IPS-18c (cell line): ENCODE data around the gene CARD11.

Experiments
- H3K4me3 ChIP-seq: 2 replicates; pipeline ENCODE4 v1.7.0; 2013; ENCODE audit warnings: low read depth, mild to moderate bottlenecking, low read length, moderate library complexity; ENCODE audit not compliant: insufficient read depth
- H3K9me3 ChIP-seq: one replicate; pipeline ENCODE4 v1.6.1; 2013; ENCODE audit warnings: mild to moderate bottlenecking, low read length, moderate library complexity; ENCODE audit not compliant: control insufficient read depth, insufficient read depth

CARD11 gene

GRCh38 chr7:3002631-3003030, 41.0 kb downstream of the CARD11 start:
- Histone ChIP-seq H3K4me3 (no peak overlapping the region), H3K9me3 (no peaks in the 10 kb centered on the region)

DNA sequence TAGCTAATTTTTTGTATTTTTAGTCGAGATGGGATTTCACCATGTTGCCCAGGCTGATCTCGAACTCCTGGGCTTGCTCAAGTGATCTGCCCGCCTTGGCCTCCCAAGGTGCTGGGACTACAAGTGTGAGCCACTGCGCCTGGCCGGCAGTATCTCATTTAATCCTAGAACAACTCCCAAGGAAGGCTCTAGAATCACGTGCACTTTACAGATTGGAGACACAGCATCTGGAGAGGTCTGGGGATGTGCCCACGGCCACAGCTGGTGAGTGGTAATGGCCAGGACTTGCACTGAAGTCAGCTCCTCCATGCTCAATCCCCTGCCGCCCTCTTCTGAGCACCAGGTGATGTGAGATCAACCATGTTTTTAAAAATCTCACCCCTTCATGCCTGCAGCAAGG, 43.1 kb downstream of the CARD11 start:
- Histone ChIP-seq H3K9me3 (no peaks in the 10 kb centered on the region), H3K4me3 (no peak overlapping the region)

DNA sequence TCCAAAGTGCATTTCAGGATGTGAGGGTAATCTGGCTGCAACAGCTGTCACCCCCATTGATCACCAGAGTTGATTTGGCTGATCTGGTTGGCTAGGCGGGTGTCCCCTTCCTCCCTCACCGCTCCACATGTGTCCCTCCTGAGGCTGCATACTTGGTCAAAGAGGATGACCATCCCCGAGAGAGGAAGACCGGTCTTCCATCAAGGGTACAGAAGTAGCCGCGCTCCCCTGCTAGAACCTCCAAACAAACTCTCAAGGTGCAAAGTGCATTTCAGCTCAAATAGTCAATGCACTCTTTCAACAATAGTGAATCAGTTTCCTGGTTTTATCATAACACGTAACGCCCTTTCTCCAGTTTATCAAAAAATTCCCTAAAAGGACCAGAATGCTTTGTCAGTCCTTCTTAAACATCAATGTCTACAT, 44.6 kb downstream of the CARD11 start:
- Histone ChIP-seq H3K4me3 (no peak overlapping the region), H3K9me3 (no peaks in the 10 kb centered on the region)

- Histone ChIP-seq H3K4me3 (no peak overlapping the region), H3K9me3 (peaks cover 2% of the 10 kb centered on the region)
These were observed 46.7 kb downstream of the CARD11 start for GRCh38 chr7:2997014-2997413.

DNA sequence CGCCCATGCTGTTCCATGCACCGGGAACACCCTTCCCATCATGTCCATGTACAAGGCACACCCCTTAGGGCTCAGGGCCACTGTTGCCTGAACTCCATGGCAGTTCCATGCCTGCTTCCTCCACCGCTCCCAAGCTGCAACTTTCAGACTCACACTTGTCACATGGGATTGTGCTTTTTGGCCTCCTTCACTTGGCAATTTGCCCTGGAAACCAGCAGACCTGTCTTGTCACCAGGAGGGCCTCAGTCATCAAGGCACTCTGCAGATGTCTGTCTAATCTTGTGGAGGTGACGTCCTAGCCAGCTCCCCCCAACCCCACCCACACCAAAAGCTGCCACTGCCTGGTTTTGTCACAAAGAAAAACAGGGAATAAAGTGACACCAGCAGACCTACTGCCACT, 47.5 kb downstream of the CARD11 start:
- H3K4me3 ChIP-seq: no peak overlapping the region
- H3K9me3 ChIP-seq: peaks cover 3% of the 10 kb centered on the region

DNA sequence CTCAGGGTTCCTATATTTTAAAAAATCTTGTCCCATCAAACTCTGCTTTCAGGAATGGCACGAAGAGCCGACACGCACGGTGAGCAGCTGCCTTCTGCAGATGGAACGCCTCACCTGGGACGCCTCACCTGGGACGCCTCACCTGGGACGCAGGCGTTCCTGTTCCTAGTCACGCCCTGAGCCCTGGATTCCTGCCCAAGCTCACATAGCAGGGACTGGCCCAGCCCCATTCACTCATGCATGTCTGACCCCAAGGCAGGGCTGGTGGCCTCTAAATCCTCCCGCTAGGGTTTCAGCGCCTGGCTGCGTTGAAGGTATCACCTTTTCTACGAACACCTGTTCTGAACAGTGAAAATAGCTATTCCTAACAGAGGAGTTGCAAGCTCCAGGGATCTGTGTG, 49.8 kb downstream of the CARD11 start:
- H3K9me3 ChIP-seq: peaks cover 3% of the 10 kb centered on the region
- H3K4me3 ChIP-seq: no peak overlapping the region

GRCh38 chr7:2993396-2993795, 50.3 kb downstream of the CARD11 start:
- Histone ChIP-seq H3K4me3 (no peak overlapping the region), H3K9me3 (peaks cover 3% of the 10 kb centered on the region)

GRCh38 chr7:2990949-2991470, 52.7 kb downstream of the CARD11 start:
- no peak overlapping the region for H3K4me3 ChIP-seq
- peaks cover 8% of the 10 kb centered on the region for H3K9me3 ChIP-seq

- H3K9me3 ChIP-seq: peaks cover 5% of the 10 kb centered on the region
- H3K4me3 ChIP-seq: no peak overlapping the region
These were observed 57.1 kb downstream of the CARD11 start for GRCh38 chr7:2986561-2986960.

- H3K4me3 ChIP-seq: no peak overlapping the region
- H3K9me3 ChIP-seq: peaks cover 5% of the 10 kb centered on the region
These were observed 57.8 kb downstream of the CARD11 start for GRCh38 chr7:2985866-2986265.

DNA sequence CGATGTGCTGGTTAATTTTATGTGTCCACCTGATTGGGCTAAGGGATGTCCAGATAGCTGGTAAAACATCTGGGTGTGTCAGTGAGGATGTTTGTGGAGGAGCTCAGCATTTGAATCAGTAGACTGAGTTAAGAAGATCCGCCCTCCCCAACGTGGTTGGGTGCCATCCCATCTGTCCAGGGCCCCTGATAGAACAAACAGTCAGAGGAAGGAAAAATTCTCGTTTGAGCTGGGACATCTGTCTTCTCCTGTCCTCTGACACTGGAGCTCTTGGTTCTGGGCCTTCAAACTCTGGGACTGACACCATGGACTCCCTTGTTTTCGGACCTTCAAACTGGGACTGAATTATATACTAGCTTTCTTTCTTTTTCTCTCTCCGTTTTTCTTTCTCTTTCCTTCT, 59.6 kb downstream of the CARD11 start:
- Histone ChIP-seq H3K9me3 (peaks cover 5% of the 10 kb centered on the region), H3K4me3 (no peak overlapping the region)

DNA sequence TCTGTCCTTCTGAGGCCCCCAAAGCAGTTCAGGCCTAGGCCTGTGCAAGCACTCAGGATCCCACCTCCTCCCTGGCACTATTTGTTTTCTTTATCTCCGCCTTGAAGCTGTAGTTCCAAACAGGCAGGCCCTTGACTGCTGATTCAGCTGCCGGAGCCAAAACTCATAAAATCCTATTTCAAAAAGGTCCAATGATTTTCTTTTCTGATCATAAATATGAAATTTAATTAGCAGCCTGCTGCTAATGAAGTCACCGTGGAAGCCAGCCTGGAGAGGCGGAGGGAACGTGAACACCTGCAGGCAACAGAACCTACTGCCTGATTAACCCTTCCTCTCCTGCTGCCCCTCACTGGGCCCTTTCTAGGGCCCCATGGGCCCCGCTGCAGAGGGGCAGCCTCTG, 60.1 kb downstream of the CARD11 start:
- Histone ChIP-seq H3K4me3 (no peak overlapping the region), H3K9me3 (peaks cover 5% of the 10 kb centered on the region)

DNA sequence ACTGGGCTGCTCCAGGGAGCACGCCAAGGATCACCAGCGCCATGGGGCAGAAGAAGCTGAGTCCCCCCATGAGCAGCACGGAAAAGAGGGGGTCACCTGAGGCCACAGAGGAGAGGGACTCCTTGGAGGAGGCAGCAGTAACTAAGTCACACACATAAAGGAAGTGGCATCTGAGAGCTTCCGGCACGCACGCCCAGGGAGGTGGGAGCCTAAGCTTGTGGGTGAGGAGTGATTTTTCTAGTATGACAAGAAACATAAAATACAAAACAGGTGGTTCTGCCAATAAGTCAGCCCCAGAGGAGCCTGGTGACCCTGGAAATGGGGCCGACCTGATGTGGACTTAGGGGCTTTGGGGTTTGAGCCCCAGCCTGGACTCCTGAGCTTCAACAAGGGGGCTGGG, 60.8 kb downstream of the CARD11 start:
- no peak overlapping the region for H3K4me3 ChIP-seq

GRCh38 chr7:2982401-2982800, 61.3 kb downstream of the CARD11 start:
- Histone ChIP-seq H3K9me3 (peaks cover 5% of the 10 kb centered on the region), H3K4me3 (no peak overlapping the region)

More for the DNA sequence above, 60.8 kb downstream of the CARD11 start:
- peaks cover 5% of the 10 kb centered on the region for H3K9me3 ChIP-seq

- no peak overlapping the region for H3K4me3 ChIP-seq
- no peaks in the 10 kb centered on the region for H3K9me3 ChIP-seq
These were observed 62.6 kb downstream of the CARD11 start for GRCh38 chr7:2981103-2981480.

DNA sequence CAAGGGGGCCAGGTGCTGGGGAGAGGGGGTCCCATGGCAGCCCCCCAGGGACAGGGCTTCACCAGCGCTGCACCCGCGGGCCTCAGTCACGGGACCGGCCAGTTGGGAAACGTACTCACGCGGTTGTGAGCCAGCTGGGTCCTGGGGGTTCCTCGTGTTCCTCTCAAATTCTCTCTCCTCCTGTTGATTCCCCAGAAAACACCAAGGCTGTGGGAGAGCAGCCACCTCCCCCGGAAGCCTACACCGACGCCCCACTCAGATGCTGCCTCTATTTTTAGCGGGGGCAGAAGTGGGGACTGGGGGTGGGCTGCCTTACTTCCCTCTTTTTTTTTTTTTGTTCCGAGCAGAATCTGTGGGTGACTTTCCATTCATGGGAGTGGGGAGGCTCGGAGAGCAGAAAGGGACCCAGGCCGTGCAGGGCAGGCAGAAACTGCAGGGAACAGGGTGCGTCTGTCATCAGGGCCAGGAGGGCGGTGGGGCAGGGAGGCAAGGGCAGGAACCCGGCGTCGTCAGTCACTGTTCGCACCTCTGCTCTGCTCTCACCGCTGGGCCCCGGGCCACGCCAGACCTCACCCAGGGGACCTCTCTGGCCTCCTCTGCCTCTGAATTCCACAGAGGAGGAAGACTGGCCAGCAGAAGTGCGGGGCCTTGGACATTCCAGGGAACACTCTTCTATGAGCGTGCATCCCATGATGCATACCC, 63.1 kb downstream of the CARD11 start:
- no peak overlapping the region for H3K4me3 ChIP-seq

DNA sequence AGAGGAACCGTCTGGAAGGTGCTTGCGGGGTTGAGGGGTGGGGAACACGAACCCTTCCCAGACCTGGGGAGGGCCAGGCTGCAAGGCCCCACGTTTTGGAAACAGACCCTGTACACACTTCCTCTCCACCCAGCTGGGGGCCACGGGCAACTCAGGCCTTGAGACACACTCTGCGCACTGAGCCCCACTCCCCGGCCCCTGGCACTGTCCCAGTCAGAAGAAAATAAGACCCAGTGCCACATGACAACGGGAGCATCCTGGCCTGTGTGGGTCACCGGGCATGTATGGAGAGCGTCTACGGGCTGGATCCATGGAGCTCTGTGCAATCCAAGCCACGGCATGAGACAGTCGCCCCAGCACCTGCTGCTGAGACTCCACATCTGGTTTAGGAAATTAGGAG, 63.7 kb downstream of the CARD11 start:
- H3K9me3 ChIP-seq: no peaks in the 10 kb centered on the region
- no peak overlapping the region for H3K4me3 ChIP-seq

More for the DNA sequence above, 63.1 kb downstream of the CARD11 start:
- no peaks in the 10 kb centered on the region for H3K9me3 ChIP-seq

- H3K9me3 ChIP-seq: no peaks in the 10 kb centered on the region
- H3K4me3 ChIP-seq: no peak overlapping the region
These were observed 64.5 kb downstream of the CARD11 start for GRCh38 chr7:2979201-2979631.

DNA sequence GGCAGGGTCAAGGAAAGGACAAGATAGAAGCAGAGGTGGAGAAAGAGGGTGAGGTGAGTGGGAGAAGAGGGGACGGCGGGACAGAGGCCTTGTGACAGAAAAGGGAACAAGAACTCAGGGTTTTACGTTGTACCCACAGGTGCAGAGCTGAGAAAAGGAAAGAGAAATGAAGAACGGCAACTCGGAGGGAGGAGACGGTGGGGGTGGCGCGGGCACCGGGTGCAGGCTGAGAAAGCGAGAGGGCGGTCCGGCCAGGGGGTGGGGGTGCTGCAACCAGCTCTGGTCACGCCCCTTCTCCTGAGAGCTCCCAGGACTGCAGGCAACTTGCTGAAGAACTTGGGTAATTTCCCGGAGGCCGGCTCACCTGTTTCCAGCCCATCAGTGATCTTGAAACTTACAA, 65.3 kb downstream of the CARD11 start:
- H3K9me3 ChIP-seq: no peaks in the 10 kb centered on the region
- no peak overlapping the region; the same call in 1 of the 2 replicates for H3K4me3 ChIP-seq
